ENCODE data around the gene TAPT1.
"Not testable (repeated sequence)": the region's sequence is repeated elsewhere in the genome, so short reads cannot be mapped to it uniquely, and the experiment has no call there.

Gene TAPT1, protein sequence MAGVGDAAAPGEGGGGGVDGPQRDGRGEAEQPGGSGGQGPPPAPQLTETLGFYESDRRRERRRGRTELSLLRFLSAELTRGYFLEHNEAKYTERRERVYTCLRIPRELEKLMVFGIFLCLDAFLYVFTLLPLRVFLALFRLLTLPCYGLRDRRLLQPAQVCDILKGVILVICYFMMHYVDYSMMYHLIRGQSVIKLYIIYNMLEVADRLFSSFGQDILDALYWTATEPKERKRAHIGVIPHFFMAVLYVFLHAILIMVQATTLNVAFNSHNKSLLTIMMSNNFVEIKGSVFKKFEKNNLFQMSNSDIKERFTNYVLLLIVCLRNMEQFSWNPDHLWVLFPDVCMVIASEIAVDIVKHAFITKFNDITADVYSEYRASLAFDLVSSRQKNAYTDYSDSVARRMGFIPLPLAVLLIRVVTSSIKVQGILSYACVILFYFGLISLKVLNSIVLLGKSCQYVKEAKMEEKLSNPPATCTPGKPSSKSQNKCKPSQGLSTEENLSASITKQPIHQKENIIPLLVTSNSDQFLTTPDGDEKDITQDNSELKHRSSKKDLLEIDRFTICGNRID

DNA sequence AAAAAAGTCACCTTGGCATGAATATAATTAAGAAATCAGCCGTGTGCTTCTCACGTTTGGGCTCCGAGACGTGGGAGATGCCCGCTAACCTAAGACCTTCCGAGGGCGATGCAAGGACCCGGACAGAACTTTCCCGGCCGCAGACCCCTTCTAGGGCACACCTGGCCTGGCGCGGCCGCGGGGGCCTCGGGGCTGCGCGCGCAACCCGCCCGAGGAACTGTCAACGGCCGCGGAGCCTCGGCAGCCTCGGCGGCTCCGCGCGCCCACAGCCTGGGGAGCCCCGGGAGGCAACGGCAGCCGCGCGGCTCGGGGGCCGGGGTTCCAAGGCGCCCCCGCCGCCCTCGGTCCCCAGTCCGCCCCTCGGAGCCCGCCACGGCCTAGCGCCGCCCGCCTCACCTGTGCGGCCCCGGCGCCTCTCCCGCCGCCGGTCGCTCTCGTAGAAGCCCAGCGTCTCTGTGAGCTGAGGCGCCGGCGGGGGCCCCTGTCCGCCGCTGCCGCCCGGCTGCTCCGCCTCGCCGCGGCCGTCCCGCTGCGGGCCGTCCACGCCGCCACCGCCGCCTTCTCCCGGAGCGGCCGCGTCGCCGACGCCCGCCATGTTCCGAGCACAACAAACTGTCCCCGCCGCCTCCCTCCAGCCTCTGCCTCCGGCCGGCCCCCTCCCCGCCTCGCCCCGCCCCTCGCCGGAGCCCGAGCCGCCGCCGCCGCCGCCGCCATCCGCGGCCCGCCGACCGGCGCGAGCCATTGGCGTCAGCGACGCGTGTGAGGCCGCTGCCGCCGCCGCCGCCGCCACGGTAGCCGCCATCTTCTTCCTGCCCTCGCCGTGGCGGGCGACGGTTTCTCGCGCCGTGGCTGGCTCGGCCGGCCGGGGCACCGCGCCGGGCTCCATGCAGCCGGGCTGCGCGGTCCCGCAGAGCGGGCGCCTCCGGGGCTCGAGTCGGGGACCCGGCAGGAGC lies at the start of gene TAPT1:
Gene TAPT1, minus strand, starts transcription at position 609 of the 953 bp plus-strand sequence. Its CDS starts 14 bp downstream, at position 595.
- peak; percentile 64 for DNase-seq (ENCODE audit: low read depth)

DNA sequence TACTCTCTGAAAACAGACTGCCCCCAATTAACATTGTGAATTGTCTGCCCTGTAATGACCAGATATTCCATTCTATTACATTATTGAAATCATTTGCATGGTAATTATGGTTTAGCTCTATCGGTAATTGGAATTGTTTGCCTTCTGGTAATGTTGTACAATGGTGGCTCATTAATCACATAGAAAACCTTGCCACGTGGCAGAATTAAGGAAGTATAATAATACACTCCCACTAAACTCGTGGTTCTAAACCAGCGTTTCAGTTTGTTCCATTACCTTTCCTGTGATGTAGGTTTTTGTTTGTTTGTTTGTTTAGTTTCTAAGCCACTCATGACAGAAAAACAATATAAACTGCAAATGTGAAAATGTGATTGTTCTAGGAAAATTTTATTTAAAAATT lies 45.1 kb upstream of the TAPT1 start:
- no peak for DNase-seq (ENCODE audit: low read depth)

DNA sequence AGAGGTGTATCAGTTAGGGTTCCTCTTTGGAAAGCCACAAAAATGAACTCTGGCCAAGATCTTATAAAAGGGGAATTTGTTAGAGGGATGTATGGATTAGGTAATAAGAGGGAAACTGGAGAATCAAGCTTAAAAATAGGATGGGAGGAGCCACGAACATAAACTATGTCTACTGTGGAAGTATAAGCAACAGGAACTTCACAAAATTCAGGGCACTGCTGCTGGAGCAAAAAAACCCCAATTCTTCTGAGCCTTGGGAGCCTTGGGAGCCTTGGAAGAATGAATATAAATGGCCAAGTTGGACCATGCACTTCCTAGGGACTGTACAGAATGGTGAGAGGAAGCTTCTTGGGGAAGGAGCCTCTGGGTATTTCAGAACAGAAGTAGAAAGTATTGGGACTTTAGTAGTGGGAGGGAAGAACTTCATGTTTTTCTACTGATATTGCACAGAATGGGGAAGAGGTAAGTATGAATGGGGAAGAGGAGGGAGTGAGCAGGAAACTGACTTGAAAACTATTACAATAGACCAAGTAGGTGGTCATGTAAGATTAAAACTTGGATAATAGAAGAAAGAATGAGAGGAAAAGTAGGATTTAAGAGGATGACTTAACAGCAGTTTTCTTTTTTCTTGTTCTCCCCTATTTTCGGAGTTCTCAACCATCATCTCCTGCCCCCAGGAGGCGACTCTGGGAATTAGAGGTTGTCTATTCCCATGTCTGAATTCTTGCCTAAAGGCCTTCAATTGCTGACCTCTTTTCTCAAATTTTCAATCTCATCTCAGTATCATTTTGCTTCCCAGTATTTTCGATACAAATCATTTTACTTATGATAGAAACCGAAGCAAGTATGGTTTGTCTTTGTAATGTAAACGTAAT lies 44.4 kb upstream of the TAPT1 start:
- no peak for DNase-seq (ENCODE audit: low read depth)

DNA sequence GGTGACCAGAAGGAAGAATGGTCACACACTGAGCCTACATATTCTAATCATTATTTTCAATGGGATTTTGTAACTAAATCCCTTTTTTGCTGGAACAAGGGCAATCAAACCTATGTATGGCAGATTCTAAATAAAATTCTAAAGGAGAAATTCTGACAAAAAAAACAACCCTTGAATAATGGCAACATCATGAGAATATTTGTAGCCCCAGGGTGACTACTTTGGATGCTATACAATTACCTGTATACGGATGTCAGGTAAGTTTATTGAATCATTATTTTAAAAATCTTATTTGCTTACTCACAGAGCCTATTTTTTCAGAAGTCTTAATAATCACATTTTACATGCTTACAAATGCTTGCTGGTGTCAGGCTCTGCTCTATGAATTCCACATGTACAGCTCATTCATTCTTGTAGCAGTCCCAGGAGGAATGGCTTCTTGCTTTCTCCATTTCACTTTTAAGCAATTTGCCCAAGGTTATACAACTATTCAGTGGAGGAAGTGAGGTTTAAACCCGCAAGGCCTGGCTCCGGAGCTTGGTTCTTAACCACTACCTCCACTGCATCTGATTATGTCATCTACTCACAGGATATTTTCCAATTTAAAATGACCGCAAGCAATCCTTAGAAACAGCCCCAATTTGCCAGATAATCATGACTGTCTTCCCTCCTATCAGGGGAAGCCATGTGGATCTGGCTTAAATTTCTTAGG lies 43.6 kb upstream of the TAPT1 start:
- DNase-seq (ENCODE audit: low read depth): not testable (repeated sequence)

DNA sequence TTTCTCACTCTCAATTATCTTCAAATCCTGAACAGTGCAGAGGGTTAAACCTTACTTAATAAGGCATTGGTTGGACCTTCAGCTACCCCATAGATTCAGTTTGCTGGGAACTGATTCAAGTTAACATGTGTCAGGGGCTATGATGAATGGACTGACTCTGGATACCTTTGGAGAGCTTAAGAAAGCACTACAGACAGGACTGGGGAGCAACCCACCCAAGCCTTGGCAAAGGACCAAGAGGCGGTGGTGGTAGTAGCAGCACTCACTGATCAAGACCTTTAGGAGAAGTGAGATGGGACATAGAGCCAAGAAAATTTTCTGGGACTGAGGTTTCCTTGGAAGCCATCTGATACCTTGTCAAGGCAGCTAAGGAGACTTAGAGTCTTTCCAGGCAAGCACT lies 43.0 kb upstream of the TAPT1 start:
- no peak for DNase-seq (ENCODE audit: low read depth)

DNA sequence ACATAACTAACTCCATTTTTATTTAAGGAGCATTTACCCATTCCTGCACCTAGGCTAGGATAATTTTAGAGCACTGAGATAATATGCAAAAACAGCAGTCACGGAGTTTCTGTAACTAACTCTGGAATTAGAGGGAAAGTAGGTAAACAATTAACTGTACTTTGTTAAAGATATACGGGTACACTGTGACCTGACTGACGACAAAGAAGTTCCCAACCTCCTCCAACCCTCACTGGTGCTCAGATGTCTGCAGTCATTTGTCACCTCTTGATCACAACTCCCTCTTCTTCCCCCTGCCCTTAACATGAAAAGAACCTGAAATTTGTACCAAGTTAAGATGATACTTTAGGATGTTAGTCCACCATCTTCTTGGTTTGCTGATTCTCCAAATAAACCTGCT lies 42.0 kb upstream of the TAPT1 start:
- DNase-seq (ENCODE audit: low read depth): no peak

DNA sequence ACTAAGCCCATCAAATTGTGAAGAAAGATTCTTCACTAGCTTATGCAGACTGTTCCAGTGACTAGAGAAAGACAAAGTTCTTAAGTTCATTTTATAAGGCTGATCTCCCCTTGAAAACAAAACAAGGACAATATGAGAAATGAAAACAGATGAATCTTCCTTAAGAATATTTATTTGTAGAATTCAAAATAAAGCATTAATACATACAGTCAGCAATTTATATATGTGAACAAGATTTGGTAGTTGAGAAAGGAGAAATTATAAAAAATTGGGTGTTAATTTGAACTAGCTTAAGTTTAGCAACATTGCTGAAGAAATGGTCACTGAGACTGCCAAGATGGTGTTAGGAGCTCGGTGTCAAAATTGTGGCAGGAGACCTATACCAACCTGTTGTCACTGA lies 41.4 kb upstream of the TAPT1 start:
- no peak for DNase-seq (ENCODE audit: low read depth)

DNA sequence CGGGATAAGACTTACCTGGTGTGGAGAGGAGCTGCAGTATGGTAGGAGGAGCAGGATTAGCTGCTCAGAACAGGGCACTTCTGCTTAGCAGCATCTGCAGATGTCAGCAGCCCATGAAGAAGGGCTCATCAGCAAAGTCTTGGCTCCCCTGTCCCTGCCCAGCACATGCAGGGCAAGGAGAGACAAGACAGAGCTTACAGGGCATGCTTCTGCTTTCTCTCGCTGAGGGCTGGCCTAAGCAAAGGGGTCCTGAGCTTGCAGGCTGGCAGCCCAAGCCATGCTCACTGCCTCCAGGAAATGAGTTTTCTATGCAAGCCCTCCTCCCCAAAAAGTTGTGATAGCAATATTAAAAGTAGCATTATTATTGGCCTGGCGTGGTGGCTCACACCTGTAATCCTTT lies 39.5 kb upstream of the TAPT1 start:
- no peak for DNase-seq (ENCODE audit: low read depth)

DNA sequence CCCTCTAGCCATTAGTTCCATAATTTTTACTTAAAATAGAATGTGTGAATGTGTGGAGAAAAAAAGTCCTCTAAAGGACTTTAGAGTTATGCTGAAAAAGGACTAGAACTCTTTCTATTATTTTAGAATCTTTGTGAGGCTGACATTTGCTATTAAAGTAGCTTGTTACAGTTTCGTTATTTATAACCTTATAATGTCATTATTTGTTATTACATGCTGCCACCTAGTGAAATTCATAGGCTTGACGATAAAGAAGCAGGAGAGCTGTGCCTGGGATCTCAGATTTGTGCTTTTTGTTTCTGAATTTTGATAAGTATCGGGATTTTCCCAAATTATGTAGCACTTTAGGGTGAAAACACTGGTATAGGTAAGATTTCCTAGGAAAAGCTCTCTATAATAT lies 38.5 kb upstream of the TAPT1 start:
- no peak for DNase-seq (ENCODE audit: low read depth)

DNA sequence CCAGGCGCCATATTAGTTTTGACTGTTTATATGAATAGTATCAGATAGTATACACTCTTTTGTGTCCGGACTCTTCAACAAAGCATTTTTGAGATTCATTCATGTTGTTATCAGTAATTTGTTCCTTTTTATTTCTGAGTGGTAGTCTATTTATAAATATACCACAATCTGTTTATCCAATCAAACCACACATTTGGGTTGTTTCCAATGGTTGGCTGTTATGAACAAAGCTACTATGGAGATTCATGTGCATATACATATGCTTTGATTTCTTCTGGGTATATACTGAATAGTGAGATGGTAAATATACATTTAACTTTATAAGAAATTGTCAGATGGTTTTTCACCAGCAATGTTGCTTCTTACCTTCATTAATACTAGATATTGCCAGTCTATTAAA lies 36.8 kb upstream of the TAPT1 start:
- no peak for DNase-seq (ENCODE audit: low read depth)

DNA sequence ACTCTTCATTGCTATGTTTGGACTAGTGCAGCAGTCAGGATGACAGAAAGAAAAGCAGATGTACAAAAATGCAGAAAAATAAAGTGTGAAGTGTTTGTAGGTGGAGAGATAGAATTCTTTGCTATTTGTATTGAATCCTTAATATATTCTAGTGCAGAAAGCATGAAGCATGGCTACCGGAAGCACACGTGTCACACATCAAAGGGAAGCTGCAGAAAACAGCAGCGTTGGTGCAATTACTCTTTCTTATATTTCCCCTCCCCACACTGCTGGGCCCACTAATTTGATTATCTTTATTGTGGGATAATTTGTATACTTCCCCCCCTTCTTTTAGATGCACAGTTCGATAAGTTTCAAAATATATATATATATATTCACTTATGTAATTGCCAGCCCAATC lies 35.9 kb upstream of the TAPT1 start:
- DNase-seq (ENCODE audit: low read depth): no peak

DNA sequence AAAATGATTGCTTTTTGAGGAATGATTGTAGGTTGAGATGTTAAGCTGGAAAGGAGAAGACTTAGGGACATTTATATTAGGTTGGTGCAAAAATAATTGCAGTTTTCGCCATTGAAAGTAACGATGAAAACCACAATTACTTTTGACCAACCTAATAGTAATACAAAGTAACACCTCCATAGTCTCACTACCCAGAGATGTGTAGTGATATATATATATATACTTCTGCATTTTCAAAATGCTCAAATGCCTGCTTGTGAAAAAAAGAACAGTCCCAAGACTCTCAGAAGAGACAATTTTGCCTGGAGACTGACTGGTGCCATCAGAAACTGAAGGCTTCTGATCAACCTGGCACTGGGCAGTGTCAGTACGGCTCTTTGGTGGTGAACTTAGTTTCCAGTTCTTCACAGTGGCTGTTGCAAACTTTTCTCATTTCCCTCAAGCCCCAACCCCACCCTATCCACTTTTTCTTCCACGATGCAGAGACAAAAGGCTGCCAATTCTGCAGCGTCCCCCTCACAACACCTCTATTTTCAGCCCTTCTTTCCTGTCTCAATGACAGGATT lies 35.1 kb upstream of the TAPT1 start:
- no peak for DNase-seq (ENCODE audit: low read depth)

DNA sequence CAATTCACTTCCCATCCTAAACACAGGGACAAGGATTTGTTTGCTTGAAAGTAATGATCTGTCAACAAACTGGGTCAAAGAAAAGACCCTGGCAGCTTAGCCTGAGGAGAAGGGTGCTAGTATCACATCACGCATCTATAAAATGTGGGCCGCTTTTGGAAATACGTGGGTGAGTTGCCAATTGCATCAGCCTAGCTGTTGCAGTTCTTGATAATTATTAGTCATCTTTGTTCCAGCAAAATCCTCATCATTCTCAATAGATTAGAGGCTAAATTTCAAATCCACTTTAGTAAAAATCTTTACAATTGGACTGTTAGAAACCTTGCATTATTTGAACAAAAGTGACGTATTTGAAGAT lies 33.6 kb upstream of the TAPT1 start:
- no peak for DNase-seq (ENCODE audit: low read depth)

DNA sequence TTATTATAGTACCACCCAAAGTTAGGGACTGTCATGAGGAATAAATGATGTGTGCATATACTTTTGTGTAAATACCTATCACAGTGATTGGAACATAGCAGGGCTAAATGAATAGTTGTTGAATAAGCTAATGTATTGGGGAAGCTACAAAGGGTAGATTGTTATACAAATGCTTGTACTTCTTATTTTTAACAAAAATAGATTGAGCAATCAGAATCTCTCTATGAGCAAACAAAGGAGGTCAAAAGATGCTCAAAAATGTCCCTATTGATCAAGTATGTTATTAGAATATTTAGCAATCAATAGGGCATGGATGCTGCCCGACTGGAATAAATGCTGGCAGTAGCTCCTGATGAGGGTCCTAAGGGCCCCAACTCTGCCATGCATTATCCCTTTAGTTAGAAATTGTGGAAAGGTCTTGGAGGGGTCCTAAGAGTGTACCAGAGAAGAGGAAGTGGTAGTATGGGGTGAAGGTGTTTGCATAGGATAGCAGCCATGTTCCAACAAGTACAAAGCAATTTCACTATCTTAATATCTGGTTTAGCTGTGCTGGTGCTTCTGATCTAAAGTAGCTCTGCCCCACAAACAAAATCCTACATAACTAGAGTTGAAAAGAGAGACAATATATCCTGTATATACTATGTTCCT lies 33.1 kb upstream of the TAPT1 start:
- no peak for DNase-seq (ENCODE audit: low read depth)

DNA sequence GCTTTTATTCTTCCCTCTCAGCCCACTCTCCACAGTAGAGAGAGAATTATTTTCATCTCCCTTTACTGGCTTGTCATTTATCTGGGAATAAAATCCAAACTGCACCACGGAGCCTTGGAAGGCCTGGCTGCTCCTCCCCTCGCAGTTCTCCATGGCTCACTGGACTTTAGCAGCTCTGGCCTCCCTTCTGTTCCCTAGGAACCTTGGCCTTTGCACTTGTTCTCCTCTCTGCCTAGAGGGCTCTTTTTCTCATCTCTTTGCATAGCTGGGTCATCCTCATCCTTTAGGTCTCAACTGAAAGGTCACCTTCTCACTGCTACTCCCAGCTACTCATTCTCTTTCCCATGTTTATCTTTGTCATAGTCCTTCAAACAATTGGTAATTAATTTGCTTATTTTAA lies 31.3 kb upstream of the TAPT1 start:
- no peak for DNase-seq (ENCODE audit: low read depth)

DNA sequence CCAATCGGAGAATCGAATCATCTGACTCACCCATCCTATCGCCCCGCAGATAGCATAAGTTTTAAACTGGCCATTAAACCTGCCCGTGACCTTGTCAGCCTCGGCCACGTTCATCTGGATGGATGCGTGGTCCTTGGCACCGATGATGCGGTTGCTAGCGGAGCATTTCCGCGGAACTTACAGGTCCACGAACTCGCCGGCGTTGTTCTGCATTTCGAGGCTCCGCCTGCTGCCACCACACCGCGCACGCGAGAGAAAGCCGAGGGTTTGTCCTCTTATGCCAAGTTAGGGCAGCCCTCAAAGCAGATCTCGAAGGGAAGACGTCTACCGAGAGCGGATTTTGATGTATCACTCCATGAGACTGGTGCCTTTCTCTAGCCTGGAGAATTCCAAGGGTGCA lies 30.1 kb upstream of the TAPT1 start:
- no peak for DNase-seq (ENCODE audit: low read depth)

DNA sequence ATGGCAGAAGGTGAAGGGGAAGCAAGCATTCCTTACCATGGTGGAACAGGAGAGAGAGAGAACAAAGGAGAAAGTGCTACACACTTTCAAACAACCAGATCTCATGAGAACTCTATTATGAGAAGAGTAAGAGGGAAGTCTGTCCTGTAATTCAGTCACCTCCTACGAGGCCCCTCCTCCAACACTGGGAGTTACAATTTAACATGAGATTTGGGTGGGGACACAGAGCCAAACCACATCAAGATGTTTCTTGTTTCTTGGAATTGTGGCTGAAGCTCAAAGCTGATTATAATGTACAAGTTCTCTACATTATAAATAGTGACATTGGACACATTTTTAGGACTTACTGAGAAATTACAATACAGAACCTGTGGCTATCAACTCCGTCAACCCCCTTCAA lies 29.5 kb upstream of the TAPT1 start:
- DNase-seq (ENCODE audit: low read depth): no peak

DNA sequence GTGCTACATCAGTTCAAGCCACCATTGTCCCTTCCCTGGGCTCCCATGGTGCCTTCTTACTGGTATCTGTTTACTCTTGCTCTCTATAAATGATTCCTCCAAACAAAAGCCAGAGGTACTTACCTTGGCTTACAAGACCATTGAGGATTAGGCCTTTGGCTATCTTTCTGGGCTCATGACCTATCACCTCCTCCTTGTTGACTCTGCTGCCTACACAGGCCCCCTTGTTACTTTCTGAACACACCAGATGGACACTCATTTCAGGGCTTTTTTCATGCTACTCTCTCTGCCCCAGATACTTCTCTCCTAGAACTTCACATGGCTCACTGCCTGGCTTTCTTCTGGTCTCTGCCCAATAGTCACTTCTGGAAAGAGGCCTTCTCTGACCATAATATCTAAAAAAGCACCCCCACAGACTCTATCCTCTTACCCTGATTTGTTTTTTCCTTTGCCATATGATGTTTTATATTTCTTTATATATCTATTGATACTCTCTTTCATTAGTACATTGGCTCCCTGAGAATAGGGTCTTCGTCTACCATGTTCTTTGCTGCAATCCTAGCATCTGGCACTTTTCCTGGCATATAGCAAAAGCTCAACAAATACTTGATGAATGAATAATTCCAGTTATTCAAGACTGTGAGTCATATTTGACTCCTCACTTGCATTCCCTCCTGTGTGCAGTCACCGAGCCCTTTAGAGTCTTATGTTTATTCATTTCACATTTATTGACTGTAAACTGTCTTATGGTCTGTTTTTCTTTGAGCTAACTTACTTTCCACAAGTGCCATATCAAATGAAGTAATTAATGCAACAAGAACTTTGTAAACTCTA lies 27.1 kb upstream of the TAPT1 start:
- DNase-seq (ENCODE audit: low read depth): no peak

DNA sequence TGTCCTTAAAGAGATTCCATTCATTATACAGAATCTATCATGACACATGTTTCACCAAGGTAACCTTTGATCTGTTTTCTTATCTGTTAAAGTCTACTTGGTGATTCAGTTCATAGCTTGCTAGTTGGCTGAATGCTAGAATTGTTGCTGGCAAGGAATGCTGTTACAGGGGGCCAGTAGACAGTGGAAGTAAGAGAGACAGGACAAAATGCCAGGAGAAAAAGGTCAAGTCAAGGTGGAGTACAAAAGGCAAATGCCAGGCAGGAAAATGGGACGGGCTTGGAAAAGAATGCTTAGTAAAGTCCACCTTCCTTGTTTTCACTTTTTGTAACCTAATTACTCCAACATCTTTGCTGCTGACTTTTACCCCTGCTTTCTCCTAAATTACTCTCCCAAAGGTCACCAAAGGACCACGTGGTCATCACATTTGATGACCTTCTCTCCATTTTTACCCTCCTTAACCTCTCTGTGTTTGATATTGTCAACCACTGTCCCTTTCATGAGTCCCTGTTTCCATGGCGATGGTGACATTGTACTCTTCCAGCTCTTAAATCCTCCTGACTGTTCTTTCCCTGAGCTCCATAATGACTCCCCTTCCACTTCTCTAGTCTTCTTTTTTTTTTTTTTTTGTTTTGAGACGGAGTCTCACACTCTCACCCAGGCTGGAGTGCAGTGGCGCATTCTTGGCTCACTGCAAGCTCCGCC lies 24.5 kb upstream of the TAPT1 start:
- DNase-seq (ENCODE audit: low read depth): no peak
